Measurements from ENCODE around the gene MTF1. TPM values are rescaled to one million over a fixed set of nuclear protein-coding genes. Genes with fewer than 3 reads are reported as not detected.

MTF1 gene
- total RNA-seq, 1 experiment from 2014 or later: 22.1 TPM

- Histone ChIP-seq H2AFZ (no peak overlapping the region), H3K9me3 (ENCODE audit: insufficient read depth, low read depth) (no peaks in the 10 kb centered on the region), H3K4me2 (no peak overlapping the region), H3K4me3 (no peak overlapping the region), H3K9me2 (ENCODE audit: insufficient read depth) (no peaks in the 10 kb centered on the region), H3K36me3 (ENCODE audit: low read depth) (peaks cover 32% of the 10 kb centered on the region), H4K20me1 (ENCODE audit: insufficient read depth) (no peaks in the 10 kb centered on the region), H3K4me1 (replicated peaks; ENCODE audit: insufficient read depth) (no peaks in the 10 kb centered on the region), H3F3A (ENCODE audit: insufficient read depth, low read depth) (peaks cover 4% of the 10 kb centered on the region; the same call in 1 of the 2 replicates), H3K27me3 (ENCODE audit: insufficient read depth, low read depth) (no peaks in the 10 kb centered on the region), H3K27ac (no peak overlapping the region), H3K79me2 (ENCODE audit: low read depth) (no peaks in the 10 kb centered on the region)
- no peak for DNase-seq
- TF ChIP-seq EZH2 (IDR thresholded peaks at IDR 0.05; ENCODE audit: low read depth) (no peak), CTCF (conservative IDR thresholded peaks at IDR 0.05) (no peak)
- intact Hi-C loops (cut with micrococcal nuclease; ENCODE audit: unreplicated experiment): no loop called here
- BruUV-seq (replicated peaks): no TSS peak
- ChIA-PET CTCF (no interaction called here), POLR2A (ENCODE audit: unreplicated experiment) (no interaction called here)
Measured at GRCh38 chr1:37824001-37824400, 35.4 kb downstream of the MTF1 start.

GRCh38 chr1:37822906-37823815 is 36.2 kb downstream of the MTF1 start:
- Histone ChIP-seq H3K27me3 (ENCODE audit: insufficient read depth, low read depth) (no peaks in the 10 kb centered on the region), H3K4me1 (replicated peaks; ENCODE audit: insufficient read depth) (no peaks in the 10 kb centered on the region), H3K4me2 (no peak overlapping the region), H4K20me1 (ENCODE audit: insufficient read depth) (no peaks in the 10 kb centered on the region), H2AFZ (no peak overlapping the region), H3K4me3 (no peak overlapping the region), H3K9me3 (ENCODE audit: insufficient read depth, low read depth) (no peaks in the 10 kb centered on the region), H3K79me2 (ENCODE audit: low read depth) (no peaks in the 10 kb centered on the region), H3F3A (ENCODE audit: insufficient read depth, low read depth) (peaks cover 4% of the 10 kb centered on the region; the same call in 1 of the 2 replicates), H3K36me3 (ENCODE audit: low read depth) (peaks cover 32% of the 10 kb centered on the region), H3K27ac (no peak overlapping the region), H3K9me2 (ENCODE audit: insufficient read depth) (no peaks in the 10 kb centered on the region)
- POLR2A ChIA-PET (ENCODE audit: unreplicated experiment): no interaction called here
- DNase-seq: no peak
- BruUV-seq (replicated peaks): no TSS peak
- CTCF ChIA-PET: no interaction called here
- TF ChIP-seq EZH2 (IDR thresholded peaks at IDR 0.05; ENCODE audit: low read depth) (no peak), CTCF (conservative IDR thresholded peaks at IDR 0.05) (no peak)
- intact Hi-C loops (cut with micrococcal nuclease; ENCODE audit: unreplicated experiment): no loop called here

- no peak for TF ChIP-seq CTCF (conservative IDR thresholded peaks at IDR 0.05)
- no peak for TF ChIP-seq EZH2 (IDR thresholded peaks at IDR 0.05; ENCODE audit: low read depth)
- DNase-seq: no peak
- Histone ChIP-seq H3K4me2 (no peak overlapping the region), H4K20me1 (ENCODE audit: insufficient read depth) (no peaks in the 10 kb centered on the region), H2AFZ (no peak overlapping the region), H3K27me3 (ENCODE audit: insufficient read depth, low read depth) (no peaks in the 10 kb centered on the region), H3K9me2 (ENCODE audit: insufficient read depth) (no peaks in the 10 kb centered on the region), H3K4me1 (replicated peaks; ENCODE audit: insufficient read depth) (no peaks in the 10 kb centered on the region), H3K4me3 (no peak overlapping the region), H3F3A (ENCODE audit: insufficient read depth, low read depth) (no peaks in the 10 kb centered on the region; the same call in 1 of the 2 replicates), H3K27ac (no peak overlapping the region), H3K36me3 (ENCODE audit: low read depth) (peaks cover 35% of the 10 kb centered on the region), H3K79me2 (ENCODE audit: low read depth) (no peaks in the 10 kb centered on the region), H3K9me3 (ENCODE audit: insufficient read depth, low read depth) (no peaks in the 10 kb centered on the region)
- no TSS peak for BruUV-seq (replicated peaks)
- ChIA-PET POLR2A (ENCODE audit: unreplicated experiment) (no interaction called here), CTCF (interaction anchor here (0.6 kb wide), 1 partner anchor 14 kb away, joined by 7 read pairs; the partner anchor contains the start of genes C1orf122 and YRDC)
- intact Hi-C loops (cut with micrococcal nuclease; ENCODE audit: unreplicated experiment): no loop called here
Measured at GRCh38 chr1:37821481-37821880, 37.9 kb downstream of the MTF1 start.

Measured in PC-9 (cell line).